Measurements from ENCODE around the gene MMP11. TPM values are rescaled to one million over a fixed set of nuclear protein-coding genes. Genes with fewer than 3 reads are reported as not detected.

MMP11 gene
- total RNA-seq, 2 experiments from 2014 or later = 0.70 to 1.0 TPM

- ChIA-PET CTCF (no interaction called here), POLR2A (no interaction called here)
- H3K4me1 Mint-ChIP-seq (ENCODE audit: low read depth) = peaks cover 7% of the 10 kb centered on the region
- no peak overlapping the region for H3K27ac Mint-ChIP-seq
- intact Hi-C loops (cut with micrococcal nuclease) = no loop called here
- H3K4me3 Mint-ChIP-seq = no peak overlapping the region
- peaks cover 30% of the 10 kb centered on the region for H3K36me3 Mint-ChIP-seq
- no peak for DNase-seq
- no peaks in the 10 kb centered on the region for H3K27me3 Mint-ChIP-seq
- no peaks in the 10 kb centered on the region for H3K9me3 Mint-ChIP-seq
Observed at GRCh38 chr22:23816156-23816976, 43.7 kb downstream of the MMP11 start.

- no peak overlapping the region for H3K4me3 Mint-ChIP-seq
- H3K27me3 Mint-ChIP-seq = no peaks in the 10 kb centered on the region
- no peaks in the 10 kb centered on the region for H3K9me3 Mint-ChIP-seq
- ChIA-PET CTCF (no interaction called here), POLR2A (no interaction called here)
- peaks cover 33% of the 10 kb centered on the region for H3K36me3 Mint-ChIP-seq
- no peak overlapping the region for H3K27ac Mint-ChIP-seq
- intact Hi-C loops (cut with micrococcal nuclease) = no loop called here
- no peak for DNase-seq
- peaks cover 7% of the 10 kb centered on the region for H3K4me1 Mint-ChIP-seq (ENCODE audit: low read depth)
Observed at GRCh38 chr22:23817146-23817545, 44.5 kb downstream of the MMP11 start.

- Mint-ChIP-seq H3K9me3 (no peaks in the 10 kb centered on the region), H3K4me1 (ENCODE audit: low read depth) (peaks cover 7% of the 10 kb centered on the region), H3K27me3 (no peaks in the 10 kb centered on the region), H3K27ac (no peak overlapping the region), H3K4me3 (no peak overlapping the region), H3K36me3 (peaks cover 33% of the 10 kb centered on the region)
- ChIA-PET POLR2A (no interaction called here), CTCF (no interaction called here)
- DNase-seq = no peak
- intact Hi-C loops (cut with micrococcal nuclease) = no loop called here
Observed at GRCh38 chr22:23818541-23818940, 45.9 kb downstream of the MMP11 start.

- no peaks in the 10 kb centered on the region for H3K9me3 Mint-ChIP-seq
- H3K27ac Mint-ChIP-seq = peak overlapping the region; percentile 1
- DNase-seq = peak; percentile 36
- H3K36me3 Mint-ChIP-seq = peaks cover 40% of the 10 kb centered on the region
- no peak overlapping the region for H3K4me3 Mint-ChIP-seq
- no peaks in the 10 kb centered on the region for H3K27me3 Mint-ChIP-seq
- intact Hi-C loops (cut with micrococcal nuclease) = no loop called here
- CTCF ChIA-PET = interaction anchor here (1.1 kb wide), 1 partner anchor 230 kb away, joined by 3 read pairs; no protein-coding TSS in a partner anchor
- POLR2A ChIA-PET = no interaction called here
- H3K4me1 Mint-ChIP-seq (ENCODE audit: low read depth) = peaks cover 7% of the 10 kb centered on the region
Observed at GRCh38 chr22:23820748-23821211, 48.1 kb downstream of the MMP11 start.

- Mint-ChIP-seq H3K27me3 (no peaks in the 10 kb centered on the region), H3K4me1 (ENCODE audit: low read depth) (peaks cover 7% of the 10 kb centered on the region), H3K36me3 (peaks cover 33% of the 10 kb centered on the region), H3K4me3 (no peak overlapping the region), H3K27ac (no peak overlapping the region), H3K9me3 (no peaks in the 10 kb centered on the region)
- ChIA-PET CTCF (no interaction called here), POLR2A (interaction anchor here (0.6 kb wide), 1 partner anchor 668 kb away, joined by 3 read pairs; no protein-coding TSS in a partner anchor)
- no peak for DNase-seq
- intact Hi-C loops (cut with micrococcal nuclease) = no loop called here
Observed at GRCh38 chr22:23822101-23822671, 49.5 kb downstream of the MMP11 start.

GRCh38 chr22:23823331-23823791, 50.7 kb downstream of the MMP11 start:
- H3K4me1 Mint-ChIP-seq (ENCODE audit: low read depth) = peaks cover 7% of the 10 kb centered on the region
- H3K4me3 Mint-ChIP-seq = no peak overlapping the region
- no peak overlapping the region for H3K27ac Mint-ChIP-seq
- intact Hi-C loops (cut with micrococcal nuclease) = no loop called here
- ChIA-PET POLR2A (no interaction called here), CTCF (interaction anchor here (1.4 kb wide), 1 partner anchor 71 kb away, joined by 4 read pairs; the partner anchor contains the start of gene MIF)
- H3K27me3 Mint-ChIP-seq = no peaks in the 10 kb centered on the region
- H3K36me3 Mint-ChIP-seq = peaks cover 31% of the 10 kb centered on the region
- H3K9me3 Mint-ChIP-seq = no peaks in the 10 kb centered on the region
- DNase-seq = no peak

GRCh38 chr22:23824476-23825245, 52.0 kb downstream of the MMP11 start:
- Mint-ChIP-seq H3K36me3 (peaks cover 27% of the 10 kb centered on the region), H3K27ac (no peak overlapping the region), H3K9me3 (no peaks in the 10 kb centered on the region), H3K4me3 (no peak overlapping the region), H3K27me3 (no peaks in the 10 kb centered on the region), H3K4me1 (ENCODE audit: low read depth) (peaks cover 7% of the 10 kb centered on the region)
- intact Hi-C loops (cut with micrococcal nuclease) = no loop called here
- DNase-seq = no peak
- POLR2A ChIA-PET = no interaction called here
- CTCF ChIA-PET = interaction anchor here (0.6 to 1.4 kb wide), 2 partner anchors 70 to 151 kb away, joined by 3 to 4 read pairs; partner anchors contain the start of gene MIF

GRCh38 chr22:23825246-23825905, 52.7 kb downstream of the MMP11 start:
- Mint-ChIP-seq H3K27me3 (no peaks in the 10 kb centered on the region), H3K27ac (peak overlapping the region; percentile 66), H3K4me3 (no peak overlapping the region), H3K9me3 (no peaks in the 10 kb centered on the region), H3K4me1 (ENCODE audit: low read depth) (peaks cover 6% of the 10 kb centered on the region), H3K36me3 (peaks cover 25% of the 10 kb centered on the region)
- ChIA-PET POLR2A (no interaction called here), CTCF (interaction anchor here (1.1 kb wide), 1 partner anchor 18 kb away, joined by 6 read pairs; no protein-coding TSS in a partner anchor)
- DNase-seq = no peak
- intact Hi-C loops (cut with micrococcal nuclease) = no loop called here

GRCh38 chr22:23826510-23827350, 54.1 kb downstream of the MMP11 start:
- no peaks in the 10 kb centered on the region for H3K9me3 Mint-ChIP-seq
- no peaks in the 10 kb centered on the region for H3K27me3 Mint-ChIP-seq
- H3K36me3 Mint-ChIP-seq = peaks cover 28% of the 10 kb centered on the region
- no peak overlapping the region for H3K4me3 Mint-ChIP-seq
- ChIA-PET POLR2A (no interaction called here), CTCF (no interaction called here)
- H3K4me1 Mint-ChIP-seq (ENCODE audit: low read depth) = no peaks in the 10 kb centered on the region
- DNase-seq = no peak
- peak overlapping the region; percentile 54 for H3K27ac Mint-ChIP-seq
- intact Hi-C loops (cut with micrococcal nuclease) = no loop called here

- CTCF ChIA-PET = no interaction called here
- no peaks in the 10 kb centered on the region for H3K27me3 Mint-ChIP-seq
- intact Hi-C loops (cut with micrococcal nuclease) = no loop called here
- no peak for DNase-seq
- H3K4me3 Mint-ChIP-seq = no peak overlapping the region
- peaks cover 24% of the 10 kb centered on the region for H3K36me3 Mint-ChIP-seq
- H3K9me3 Mint-ChIP-seq = no peaks in the 10 kb centered on the region
- POLR2A ChIA-PET = no interaction called here
- H3K27ac Mint-ChIP-seq = no peak overlapping the region
- no peaks in the 10 kb centered on the region for H3K4me1 Mint-ChIP-seq (ENCODE audit: low read depth)
Observed at GRCh38 chr22:23827351-23827995, 54.8 kb downstream of the MMP11 start.

Data from activated CD4-positive, alpha-beta memory T cell treated with anti-CD3 and anti-CD28 coated beads for 36 hours (primary cell).